Pancreas (tissue), 10 donors: ENCODE data around the gene POLR2H. TPM values are rescaled to one million over a fixed set of nuclear protein-coding genes. Genes with fewer than 3 reads are reported as not detected.
A peak's percentile ranks its signal among the peaks of the same experiment; 100 is the strongest.

Experiments used
- ATAC-seq, 4 donors: fragments of 200-7000 bp; cut with Tn5 transposase; one replicate each; pipeline versions ENCODE4 v1.8.0 to v1.9.1; 2020; ENCODE audit warnings: mild to moderate bottlenecking in 4 of 4, moderate library complexity in 4 of 4
- DNase-seq, 6 donors: peaks; one replicate each; pipeline ENCODE4 v3.0.0-alpha.2; 2020
- FAIRE-seq: peaks from 2 replicates; lab custom pipeline; 2012; peaks lifted over from hg19 to GRCh38; lab: Jason Lieb, UNC
- H3K27ac ChIP-seq, 4 donors: fragments of 200-600 bp; sonication (generic); 1 replicate in 3 of 4; 2 replicates in 1 of 4; pipeline versions ENCODE4 v1.5.0 to v1.8.0; 2020
- H3K27me3 ChIP-seq, 4 donors: fragments of 200-600 bp; one replicate each; pipeline ENCODE4 v1.8.0; 2021
- H3K36me3 ChIP-seq, 3 donors: fragments of 200-600 bp; sonication (generic) in 1 of 3; one replicate each; pipeline versions ENCODE4 v1.5.0 to v1.8.0; 2020 to 2021
- H3K4me1 ChIP-seq, 3 donors: fragments of 200-600 bp; one replicate each; pipeline ENCODE4 v1.8.0; 2021
- H3K4me3 ChIP-seq, 4 donors: fragments of 200-600 bp; sonication (generic) in 2 of 4; one replicate each; pipeline versions ENCODE4 v1.5.0 to v1.8.0; 2020 to 2021
- H3K9me3 ChIP-seq, 4 donors: fragments of 200-600 bp; one replicate each; pipeline ENCODE4 v1.8.0; 2021
- CTCF ChIP-seq, 4 donors: fragments of 200-600 bp; sonication (generic) in 3 of 4; IDR thresholded peaks; one replicate each; pipeline versions ENCODE4 v1.5.0 to v1.8.0; 2021; ENCODE audit warnings: antibody characterized with exemption in 4 of 4
- WGBS, 2 donors: extraction: QIAGEN DNeasy Blood & Tissue Kit; methylation state at CpG; one replicate each; pipeline ENCODE4 v1.1.7; 2013; 5-methylcytosine and 5-hydroxymethylcytosine counted together
- intact Hi-C, 3 donors: fragments of 100-400 bp; cut with DNase I; formaldehyde crosslinking; loops; one replicate each; pipeline versions ENCODE4 v1.11.1 to v1.14.2; 2022
- polyA plus RNA-seq, 2 donors: library from polyadenylated mRNA; stranded (reverse); fragments of 200-250 nt; gene quantifications; one replicate each; pipeline ENCODE4 v1.2.3, GENCODE V29; 2013
- total RNA-seq, 6 donors: library from RNA; stranded (reverse); fragmentation: NEBNext Ultra II Directional in 4 of 6; extraction: Animal tissue kit (Norgen Biotek cat#: 25700) in 4 of 6; gene quantifications; one replicate each; pipeline versions ENCODE4 v1.2.1 to v1.2.4, GENCODE V29; 2021 to 2023
- donor health status: healthy with polysubstance abuse.
- donor health status: DM: no; HTN: no; CAD: no; lungs with moderate emphysema.
- donor health status: DM: no; HTN: no; CAD: no.
- donor health status: control.
- donor health status: control.
- donor health status: Bipolar disorder and iron deficiency.
- donor health status: DM: yes; HTN: yes; CAD: no.
- donor health status: DM: no; HTN: no; CAD: no.
- donor health status: DM: no; HTN: no; CAD: no.
- donor health status: DM: yes; HTN: yes; CAD: no.

POLR2H gene
- total and polyA plus RNA-seq, 8 donors: 19.7 to 116 (median 28.8) TPM

- WGBS, 2 donors: 91 to 92% methylated on average over 6 of the region's 6 CpGs
- no peaks in the 10 kb centered on the region for H3K9me3 ChIP-seq
- ATAC-seq: no peak
- intact Hi-C loops: no loop called here
- H3K27me3 ChIP-seq: no peaks in the 10 kb centered on the region
- no peaks in the 10 kb centered on the region for H3K36me3 ChIP-seq
- FAIRE-seq: no peak
- no peak for DNase-seq
- no peak for TF ChIP-seq CTCF (IDR thresholded peaks at IDR 0.05)
- H3K4me1 ChIP-seq: peaks cover 0 to 16% (median 5%) of the 10 kb centered on the region in 3 donors
- no peak overlapping the region for H3K27ac ChIP-seq
- no peak overlapping the region for H3K4me3 ChIP-seq
These were observed 10.9 kb upstream of the POLR2H start for GRCh38 chr3:184350618-184351017.

- H3K27ac ChIP-seq: peak overlapping the region in 3 of 4 donors; percentile 28 to 72 (median 62)
- FAIRE-seq: no peak
- WGBS, 2 donors: 40 to 41% methylated on average over 9 of the region's 9 CpGs
These were observed 9.9 kb upstream of the POLR2H start for GRCh38 chr3:184351511-184352148.

GRCh38 chr3:184352149-184352785 is 9.2 kb upstream of the POLR2H start:
- peak overlapping the region; percentile 12 to 72 (median 45) for H3K27ac ChIP-seq
- DNase-seq (peak in 5 of 6 donors; percentile 74 to 81 (median 79)), ATAC-seq (peak; percentile 80 to 90 (median 84)), FAIRE-seq (no peak)
- no peaks in the 10 kb centered on the region for H3K9me3 ChIP-seq
- H3K4me1 ChIP-seq: peaks cover 0 to 16% (median 5%) of the 10 kb centered on the region in 3 donors
- H3K27me3 ChIP-seq: no peaks in the 10 kb centered on the region
- TF ChIP-seq CTCF (IDR thresholded peaks at IDR 0.05): no peak
- no peaks in the 10 kb centered on the region for H3K36me3 ChIP-seq
- no peak overlapping the region for H3K4me3 ChIP-seq
- intact Hi-C loops: no loop called here
- 43 to 48% methylated on average over 15 of the region's 15 CpGs for WGBS, 2 donors

More at GRCh38 chr3:184351511-184352148, 9.9 kb upstream of the POLR2H start:
- ATAC-seq (peak in 1 of 4 donors; percentile 2), DNase-seq (peak in 1 of 6 donors; percentile 50)
- Histone ChIP-seq H3K4me3 (no peak overlapping the region), H3K4me1 (peaks cover 0 to 16% (median 5%) of the 10 kb centered on the region in 3 donors), H3K27me3 (no peaks in the 10 kb centered on the region), H3K36me3 (no peaks in the 10 kb centered on the region), H3K9me3 (no peaks in the 10 kb centered on the region)
- intact Hi-C loops: no loop called here
- TF ChIP-seq CTCF (IDR thresholded peaks at IDR 0.05): no peak

- ATAC-seq (no peak), FAIRE-seq (no peak), DNase-seq (peak in 1 of 6 donors; percentile 36)
- intact Hi-C loops: no loop called here
- WGBS, 2 donors: 83 to 87% methylated on average over 10 to 11 of the region's 11 CpGs
- Histone ChIP-seq H3K4me3 (no peak overlapping the region), H3K4me1 (peaks cover 0 to 16% (median 5%) of the 10 kb centered on the region in 3 donors), H3K36me3 (no peaks in the 10 kb centered on the region), H3K27ac (peak overlapping the region; percentile 12 to 72 (median 36)), H3K27me3 (no peaks in the 10 kb centered on the region), H3K9me3 (no peaks in the 10 kb centered on the region)
- TF ChIP-seq CTCF (IDR thresholded peaks at IDR 0.05): no peak
These were observed 8.5 kb upstream of the POLR2H start for GRCh38 chr3:184352897-184353545.
